GM10248 (cell line): ENCODE data around the gene MORC1.

Experiments used
- CTCF ChIA-PET: fragments of 300-600 bp; sonication (Branson Sonifier 250); formaldehyde crosslinking; extraction: SDS; loops from one replicate; lab custom pipeline; 2021; ENCODE audit warnings: antibody characterized with exemption; lab: Yijun Ruan, JAX
- POLR2A ChIA-PET: fragments of 350-650 bp; sonication (Branson Sonifier 250); formaldehyde crosslinking; extraction: SDS; loops from one replicate; lab custom pipeline; 2020; ENCODE audit warnings: antibody characterized with exemption; lab: Yijun Ruan, JAX
- DNase-seq: peaks from one replicate; pipeline ENCODE4 v3.0.0; 2012; ENCODE audit errors: extremely low spot score
- TF ChIP-seq, protein P1 (sequence below): IDR thresholded peaks from 2 replicates; pipeline ENCODE4 v1.5.1; 2012; ENCODE audit warnings: mild to moderate bottlenecking, low read depth; ENCODE audit errors: extremely low read depth, missing control alignments, control extremely low read depth

MORC1 gene

DNA sequence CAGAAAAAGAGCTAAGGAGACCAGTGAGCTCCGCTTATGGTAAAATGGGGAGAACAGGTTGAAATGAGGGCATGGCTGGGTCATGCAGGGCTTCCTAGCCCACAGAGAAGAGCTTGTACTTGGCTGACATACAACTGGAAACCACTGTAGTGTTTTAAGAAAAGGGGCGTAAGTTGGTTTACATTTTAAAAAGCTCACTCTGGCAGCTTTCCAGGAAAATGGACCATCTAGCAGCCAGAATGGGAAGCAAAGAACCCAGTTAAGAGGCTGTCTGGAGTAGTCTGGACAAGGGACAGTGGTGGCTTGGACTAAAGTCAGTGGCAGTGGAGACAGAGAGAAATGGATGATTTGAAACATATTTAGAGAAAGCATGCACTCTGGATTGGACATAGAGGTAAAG, 1.9 kb downstream of the MORC1 start:
- CTCF ChIA-PET: interaction anchor here (1.2 to 1.4 kb wide), 3 partner anchors 18 to 31 kb away, joined by 3 to 4 read pairs (median 3); no protein-coding TSS in a partner anchor
- TF ChIP-seq, protein P1, sequence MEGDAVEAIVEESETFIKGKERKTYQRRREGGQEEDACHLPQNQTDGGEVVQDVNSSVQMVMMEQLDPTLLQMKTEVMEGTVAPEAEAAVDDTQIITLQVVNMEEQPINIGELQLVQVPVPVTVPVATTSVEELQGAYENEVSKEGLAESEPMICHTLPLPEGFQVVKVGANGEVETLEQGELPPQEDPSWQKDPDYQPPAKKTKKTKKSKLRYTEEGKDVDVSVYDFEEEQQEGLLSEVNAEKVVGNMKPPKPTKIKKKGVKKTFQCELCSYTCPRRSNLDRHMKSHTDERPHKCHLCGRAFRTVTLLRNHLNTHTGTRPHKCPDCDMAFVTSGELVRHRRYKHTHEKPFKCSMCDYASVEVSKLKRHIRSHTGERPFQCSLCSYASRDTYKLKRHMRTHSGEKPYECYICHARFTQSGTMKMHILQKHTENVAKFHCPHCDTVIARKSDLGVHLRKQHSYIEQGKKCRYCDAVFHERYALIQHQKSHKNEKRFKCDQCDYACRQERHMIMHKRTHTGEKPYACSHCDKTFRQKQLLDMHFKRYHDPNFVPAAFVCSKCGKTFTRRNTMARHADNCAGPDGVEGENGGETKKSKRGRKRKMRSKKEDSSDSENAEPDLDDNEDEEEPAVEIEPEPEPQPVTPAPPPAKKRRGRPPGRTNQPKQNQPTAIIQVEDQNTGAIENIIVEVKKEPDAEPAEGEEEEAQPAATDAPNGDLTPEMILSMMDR: no peak
- no peak for DNase-seq
- POLR2A ChIA-PET: no interaction called here

- TF ChIP-seq, protein P1: no peak
- DNase-seq: no peak
- POLR2A ChIA-PET: no interaction called here
- CTCF ChIA-PET: interaction anchor here (1.2 to 1.4 kb wide), 2 partner anchors 18 to 30 kb away, joined by 3 to 4 read pairs; no protein-coding TSS in a partner anchor
Observed at GRCh38 chr3:109115451-109115850, 2.5 kb downstream of the MORC1 start.

DNA sequence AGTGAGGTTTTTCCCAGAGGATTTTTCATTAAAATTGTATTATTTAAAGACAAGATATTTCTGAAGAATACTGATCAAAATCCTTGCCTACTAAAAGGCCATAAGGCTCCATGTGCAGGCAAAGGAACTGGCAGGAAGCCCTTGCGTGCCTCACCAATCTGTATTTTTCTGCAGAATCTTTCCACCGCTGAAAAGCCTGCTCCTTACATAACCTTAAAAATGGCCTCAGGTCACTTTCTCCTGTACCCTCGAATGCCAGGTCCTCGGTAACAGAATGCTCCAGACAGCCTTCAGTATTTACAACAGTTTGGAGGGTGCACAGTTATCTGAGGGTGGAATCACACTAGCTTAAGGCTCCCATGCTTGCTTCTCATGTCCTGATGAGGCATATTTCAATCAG, 3.2 kb downstream of the MORC1 start:
- ChIA-PET CTCF (no interaction called here), POLR2A (no interaction called here)
- no peak for DNase-seq

DNA sequence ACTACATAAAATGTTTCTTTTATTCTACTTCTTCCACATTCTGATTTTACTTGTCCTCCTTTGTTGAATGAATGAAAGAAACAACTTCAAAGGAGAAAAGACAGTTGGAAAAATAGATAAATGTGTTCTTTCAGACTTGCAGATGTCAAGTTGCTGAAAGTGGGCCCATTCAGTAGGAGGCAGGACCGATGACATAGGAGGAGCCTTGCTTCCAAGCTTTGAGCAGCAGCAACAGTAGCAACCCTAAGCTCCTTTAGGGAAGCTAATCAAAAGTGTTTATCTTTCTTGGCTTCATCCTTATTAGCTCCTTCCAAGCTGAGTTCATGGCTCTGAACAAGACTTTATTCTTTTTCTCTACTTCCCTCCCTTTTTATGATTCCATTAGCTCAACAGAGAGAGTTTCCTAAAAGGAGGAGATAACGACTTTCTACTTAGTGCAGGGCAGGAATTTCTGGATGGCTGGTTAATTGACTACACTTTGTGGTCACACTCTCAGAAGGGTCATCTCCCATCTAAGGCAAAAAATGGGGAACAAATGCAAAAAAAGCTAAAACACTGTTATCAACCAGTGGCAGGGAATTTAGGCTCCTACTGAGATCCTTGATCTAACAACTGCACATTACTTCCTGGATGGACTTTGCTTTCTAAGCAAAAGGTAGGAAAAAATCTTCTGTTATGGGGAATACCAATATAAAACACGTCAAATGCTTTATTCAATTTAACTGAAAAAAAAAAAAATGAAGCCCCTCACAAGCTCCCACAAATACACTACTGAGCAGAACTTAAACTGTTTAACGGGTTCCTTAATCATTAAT, 4.8 kb downstream of the MORC1 start:
- ChIA-PET POLR2A (no interaction called here), CTCF (interaction anchor here (1.1 to 2.7 kb wide), 5 partner anchors 10 to 198 kb away, joined by 3 to 9 read pairs (median 5); no protein-coding TSS in a partner anchor)
- no peak for DNase-seq
- TF ChIP-seq, protein P1: no peak

More for the DNA sequence above, 3.2 kb downstream of the MORC1 start:
- TF ChIP-seq, protein P1: no peak

DNA sequence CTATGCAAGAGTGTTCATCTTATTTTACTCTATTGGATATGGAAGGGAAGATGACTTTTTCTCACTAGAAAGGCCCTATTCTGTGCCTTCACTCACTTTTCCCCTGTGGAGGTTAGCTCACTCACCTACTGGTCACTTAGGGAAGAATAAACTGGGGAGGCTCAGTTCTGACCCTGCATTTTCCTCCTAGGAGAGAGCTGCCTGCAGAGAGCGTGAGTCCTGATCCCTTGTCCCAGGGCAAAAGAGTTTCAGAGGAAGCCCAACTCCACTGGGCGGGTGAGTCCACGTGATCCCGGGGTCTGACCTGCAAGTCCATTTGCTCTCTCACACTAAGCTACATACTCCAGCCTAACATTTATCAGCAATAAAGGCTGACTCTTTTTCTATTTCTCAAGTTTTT, 8.4 kb downstream of the MORC1 start:
- ChIA-PET CTCF (no interaction called here), POLR2A (no interaction called here)
- TF ChIP-seq, protein P1: no peak
- no peak for DNase-seq

GRCh38 chr3:109098079-109098644, 19.8 kb downstream of the MORC1 start:
- ChIA-PET CTCF (interaction anchor here (0.8 to 2.7 kb wide), 6 partner anchors 9 to 74 kb away, joined by 4 to 11 read pairs (median 6); no protein-coding TSS in a partner anchor), POLR2A (no interaction called here)
- TF ChIP-seq, protein P1: peak; percentile 27
- no peak for DNase-seq
